ENCODE data around the gene CCDC88A. TPM values are rescaled to one million over a fixed set of nuclear protein-coding genes. Genes with fewer than 3 reads are reported as not detected.

CCDC88A gene
- total RNA-seq, 3 donors from 2014 or later: 7.0 to 29.7 (median 14.4) TPM

DNA sequence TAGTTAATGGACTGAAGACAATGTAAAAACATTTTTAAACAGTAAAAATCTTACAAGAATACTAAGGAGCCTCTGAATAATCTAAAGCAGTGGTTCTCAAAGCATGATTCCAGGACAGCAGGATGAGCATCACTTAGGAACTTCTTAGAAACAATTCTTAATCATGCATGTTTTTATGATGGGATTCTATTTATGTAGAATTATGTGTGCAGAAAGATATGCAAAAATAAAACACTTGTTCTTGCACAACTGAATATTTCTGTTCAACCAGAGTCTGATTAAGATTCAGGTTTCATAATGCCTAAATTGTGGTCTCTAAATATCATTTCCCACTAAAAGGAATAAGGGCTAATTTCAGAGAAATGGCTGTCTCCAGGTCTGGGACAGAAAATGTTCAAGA is 81.4 kb downstream of the CCDC88A start:
- intact Hi-C loops (cut with DNase I, micrococcal nuclease): no loop called here
- H3K9me3 ChIP-seq: no peaks in the 10 kb centered on the region
- no peak overlapping the region for H3K4me3 ChIP-seq
- TF ChIP-seq, protein P1, sequence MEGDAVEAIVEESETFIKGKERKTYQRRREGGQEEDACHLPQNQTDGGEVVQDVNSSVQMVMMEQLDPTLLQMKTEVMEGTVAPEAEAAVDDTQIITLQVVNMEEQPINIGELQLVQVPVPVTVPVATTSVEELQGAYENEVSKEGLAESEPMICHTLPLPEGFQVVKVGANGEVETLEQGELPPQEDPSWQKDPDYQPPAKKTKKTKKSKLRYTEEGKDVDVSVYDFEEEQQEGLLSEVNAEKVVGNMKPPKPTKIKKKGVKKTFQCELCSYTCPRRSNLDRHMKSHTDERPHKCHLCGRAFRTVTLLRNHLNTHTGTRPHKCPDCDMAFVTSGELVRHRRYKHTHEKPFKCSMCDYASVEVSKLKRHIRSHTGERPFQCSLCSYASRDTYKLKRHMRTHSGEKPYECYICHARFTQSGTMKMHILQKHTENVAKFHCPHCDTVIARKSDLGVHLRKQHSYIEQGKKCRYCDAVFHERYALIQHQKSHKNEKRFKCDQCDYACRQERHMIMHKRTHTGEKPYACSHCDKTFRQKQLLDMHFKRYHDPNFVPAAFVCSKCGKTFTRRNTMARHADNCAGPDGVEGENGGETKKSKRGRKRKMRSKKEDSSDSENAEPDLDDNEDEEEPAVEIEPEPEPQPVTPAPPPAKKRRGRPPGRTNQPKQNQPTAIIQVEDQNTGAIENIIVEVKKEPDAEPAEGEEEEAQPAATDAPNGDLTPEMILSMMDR (IDR thresholded peaks at IDR 0.05): no peak
- no peaks in the 10 kb centered on the region for H3K4me1 ChIP-seq (ENCODE audit: low read depth)
- no peaks in the 10 kb centered on the region for H3K36me3 ChIP-seq (ENCODE audit: low read depth)
- DNase-seq: no peak
- ATAC-seq: no peak

DNA sequence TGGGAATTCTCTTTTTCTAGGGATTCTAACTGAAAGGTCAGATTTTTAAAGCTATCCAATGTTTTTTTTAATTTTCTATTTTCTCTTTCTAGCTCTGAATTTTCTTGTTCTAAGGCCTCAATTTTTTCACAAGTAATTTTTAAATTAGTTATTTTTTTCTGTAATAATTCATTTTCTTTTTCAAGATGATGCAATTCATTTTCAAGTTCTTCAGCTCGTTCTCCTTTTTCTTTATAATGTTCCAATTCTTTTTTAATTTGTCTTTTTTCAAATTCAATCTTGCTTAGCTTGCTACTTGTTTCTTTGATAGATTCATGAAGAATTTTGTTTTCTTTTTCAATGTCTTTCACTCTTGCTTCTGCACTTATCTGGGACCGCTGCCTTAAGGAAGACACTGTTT is 84.9 kb downstream of the CCDC88A start:
- intact Hi-C loops (cut with DNase I, micrococcal nuclease): no loop called here
- H3K36me3 ChIP-seq (ENCODE audit: low read depth): no peaks in the 10 kb centered on the region
- no peaks in the 10 kb centered on the region for H3K9me3 ChIP-seq
- TF ChIP-seq, protein P1 (IDR thresholded peaks at IDR 0.05): no peak
- no peaks in the 10 kb centered on the region for H3K4me1 ChIP-seq (ENCODE audit: low read depth)
- H3K4me3 ChIP-seq: no peak overlapping the region
- DNase-seq: no peak
- ATAC-seq: no peak

DNA sequence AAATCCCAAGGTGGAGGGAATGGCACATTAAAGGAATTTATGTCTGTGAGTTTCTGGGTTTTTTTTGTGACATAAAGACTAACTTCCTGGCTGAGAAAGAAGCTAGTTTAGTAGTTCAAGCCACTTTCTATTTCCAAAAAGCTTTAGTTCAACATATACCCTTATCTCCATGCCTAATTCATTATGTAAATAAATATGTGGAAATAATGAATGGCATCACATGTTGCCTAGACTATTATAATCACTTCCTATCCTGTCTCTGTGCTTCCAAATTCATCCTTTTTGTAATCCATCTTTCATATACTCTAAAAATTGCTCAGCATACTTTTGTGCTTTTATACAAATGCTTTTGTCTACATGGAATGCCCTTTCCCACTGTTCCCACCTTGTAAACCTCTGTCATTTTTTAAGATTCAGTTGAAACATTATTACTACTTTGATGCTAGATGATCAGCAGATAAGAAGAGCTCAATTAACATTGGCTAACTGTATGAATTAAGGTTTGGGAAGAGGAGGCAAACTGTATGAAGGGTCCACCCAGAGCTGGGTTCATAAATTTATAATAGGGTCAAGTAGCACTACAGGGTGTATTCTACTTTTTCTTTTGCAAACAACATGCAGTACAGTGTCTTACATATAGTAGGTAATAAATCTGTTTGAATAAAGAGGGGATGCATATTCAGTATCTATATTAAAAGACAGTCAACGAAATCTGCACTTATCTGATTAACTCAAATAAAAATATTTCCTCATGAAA is 88.9 kb downstream of the CCDC88A start:
- Histone ChIP-seq H3K4me1 (ENCODE audit: low read depth) (no peaks in the 10 kb centered on the region), H3K4me3 (no peak overlapping the region), H3K9me3 (no peaks in the 10 kb centered on the region), H3K36me3 (ENCODE audit: low read depth) (no peaks in the 10 kb centered on the region)
- ATAC-seq (no peak), DNase-seq (no peak)
- intact Hi-C loops (cut with DNase I, micrococcal nuclease): no loop called here
- TF ChIP-seq, protein P1 (IDR thresholded peaks at IDR 0.05): no peak

DNA sequence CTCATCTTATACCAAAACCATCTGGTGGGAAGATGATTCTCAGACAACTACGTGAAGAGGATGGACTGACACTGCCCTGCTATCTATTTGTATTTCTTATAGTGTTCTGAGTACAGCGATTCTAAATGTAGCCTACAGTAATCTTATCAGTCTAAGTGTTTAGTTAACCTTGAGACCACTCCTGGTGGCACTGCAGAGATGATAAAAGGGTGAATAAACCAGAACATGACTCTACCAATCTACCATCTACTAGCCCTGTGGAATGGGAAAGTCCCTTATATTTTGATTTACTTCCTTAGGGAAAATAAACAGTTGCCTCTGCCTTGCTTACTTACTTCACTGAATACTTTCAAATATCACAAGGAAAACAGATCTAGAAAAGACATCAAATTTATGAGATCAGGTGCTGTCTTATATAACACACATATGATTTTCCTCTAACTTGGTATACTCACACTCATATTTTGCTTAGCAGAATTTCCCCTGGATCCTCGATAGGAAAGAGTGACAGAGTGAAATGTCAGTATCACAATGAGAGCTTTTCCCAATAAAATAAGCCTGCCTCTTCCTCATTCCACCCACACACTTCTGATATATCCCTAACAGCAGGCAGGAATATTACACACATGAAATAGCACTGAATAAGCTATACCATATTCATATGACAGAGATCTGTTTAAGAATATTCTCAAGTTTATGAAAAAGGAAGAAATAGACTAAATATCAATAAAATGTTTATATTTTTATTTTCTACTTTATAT is 92.0 kb downstream of the CCDC88A start:
- Histone ChIP-seq H3K4me3 (no peak overlapping the region), H3K36me3 (ENCODE audit: low read depth) (no peaks in the 10 kb centered on the region), H3K9me3 (no peaks in the 10 kb centered on the region), H3K4me1 (ENCODE audit: low read depth) (no peaks in the 10 kb centered on the region)
- TF ChIP-seq, protein P1 (IDR thresholded peaks at IDR 0.05): no peak
- DNase-seq (no peak), ATAC-seq (no peak)
- intact Hi-C loops (cut with DNase I, micrococcal nuclease): no loop called here

DNA sequence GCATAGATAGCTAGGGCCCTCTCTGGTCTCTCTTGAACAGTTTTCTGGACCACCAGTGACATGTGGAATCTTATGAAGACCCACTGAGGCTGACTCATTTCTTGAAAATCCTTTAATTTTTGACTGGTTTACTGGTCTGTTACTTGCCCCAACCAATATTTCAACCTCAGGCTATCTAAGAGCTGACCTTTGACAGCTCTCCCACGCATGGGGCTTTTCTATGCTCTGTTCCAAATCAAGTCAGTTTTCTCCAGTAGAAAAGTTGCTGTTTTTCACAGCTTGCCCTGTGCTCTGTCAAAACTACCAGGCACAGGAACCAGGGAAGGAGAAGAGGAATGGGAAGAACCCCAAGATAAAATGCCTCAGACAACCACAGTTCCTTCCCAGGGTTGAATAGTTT is 104.7 kb downstream of the CCDC88A start:
- no peak overlapping the region for H3K4me3 ChIP-seq
- intact Hi-C loops (cut with DNase I, micrococcal nuclease): no loop called here
- no peaks in the 10 kb centered on the region for H3K36me3 ChIP-seq (ENCODE audit: low read depth)
- no peak for DNase-seq
- TF ChIP-seq, protein P1 (IDR thresholded peaks at IDR 0.05): no peak
- H3K9me3 ChIP-seq: no peaks in the 10 kb centered on the region
- no peaks in the 10 kb centered on the region for H3K4me1 ChIP-seq (ENCODE audit: low read depth)
- no peak for ATAC-seq

All from mucosa of descending colon (tissue), 3 donors.